Colonic mucosa (tissue), 4 donors: ENCODE results near the gene JUN. TPM values are rescaled to one million over a fixed set of nuclear protein-coding genes. Genes with fewer than 3 reads are reported as not detected.

Experiments
- DNase-seq: peaks from one replicate; pipeline ENCODE4 v3.0.0-alpha.2; 2020
- H3K27ac ChIP-seq: fragments of 200-600 bp; one replicate; pipeline ENCODE4 v1.8.0; 2021
- H3K27me3 ChIP-seq: fragments of 200-600 bp; one replicate; pipeline ENCODE4 v1.8.0; 2021
- H3K36me3 ChIP-seq: fragments of 200-600 bp; one replicate; pipeline ENCODE4 v1.8.0; 2021
- H3K4me1 ChIP-seq: fragments of 200-600 bp; one replicate; pipeline ENCODE4 v1.8.0; 2021; ENCODE audit warnings: mild to moderate bottlenecking
- H3K4me3 ChIP-seq: fragments of 200-600 bp; one replicate; pipeline ENCODE4 v1.8.0; 2021
- H3K9ac ChIP-seq, 2 donors: one replicate each; pipeline ENCODE4 v1.7.0; 2013; ENCODE audit warnings: control low read depth in 2 of 2, low read depth in 2 of 2, low read length in 2 of 2
- H3K9me3 ChIP-seq: fragments of 200-600 bp; one replicate; pipeline ENCODE4 v1.8.0; 2021
- CTCF ChIP-seq: fragments of 200-600 bp; IDR thresholded peaks from one replicate; pipeline ENCODE4 v1.8.0; 2022; ENCODE audit warnings: antibody characterized with exemption, mild to moderate bottlenecking
- intact Hi-C: fragments of 100-400 bp; cut with DNase I; formaldehyde crosslinking; loops from one replicate; pipeline ENCODE4 v1.14.1; 2022
- total RNA-seq, 2 donors: library from RNA; stranded (reverse); fragmentation: NEBNext Ultra II Directional in 1 of 2; extraction: Animal tissue kit (Norgen Biotek cat#: 25700) in 1 of 2; gene quantifications; one replicate each; pipeline ENCODE4 v1.2.1, GENCODE V29; 2021
- donor health status: healthy.
- donor health status: DM: no; HTN: no; CAD: no.
- donor health status: DM: no; HTN: no; CAD: no.

JUN gene
- total RNA-seq, 2 donors from 2014 or later, result 94.1 to 137 TPM

GRCh38 chr1:58732087-58732775, 51.6 kb downstream of the JUN start:
- H3K4me1 ChIP-seq, result no peaks in the 10 kb centered on the region
- no peaks in the 10 kb centered on the region for H3K36me3 ChIP-seq
- intact Hi-C loops, result no loop called here
- no peaks in the 10 kb centered on the region for H3K27me3 ChIP-seq
- DNase-seq, result no peak
- H3K9ac ChIP-seq, result no peak overlapping the region
- H3K4me3 ChIP-seq, result no peak overlapping the region
- H3K27ac ChIP-seq, result no peak overlapping the region
- no peaks in the 10 kb centered on the region for H3K9me3 ChIP-seq
- TF ChIP-seq CTCF, result no peak

Other genes starting within 250 kb of the JUN start
- 10 to 100 TPM; 30.4 to 32.3 TPM for gene OMA1, start 237.3 kb downstream of the JUN start, total RNA-seq
- gene TACSTD2, start 206.8 kb downstream of the JUN start, total RNA-seq, result 1 to 10 TPM in 1 of 2 donors, under 1 TPM in 1; 0.52 to 1.2 TPM
- 10 to 100 TPM; 31.5 to 36.2 TPM for gene MYSM1, start 84.0 kb downstream of the JUN start, total RNA-seq